ENCODE data around the gene SLC35F3.
"Not testable (repeated sequence)": the region's sequence is repeated elsewhere in the genome, so short reads cannot be mapped to it uniquely, and the experiment has no call there.

Gene SLC35F3

DNA sequence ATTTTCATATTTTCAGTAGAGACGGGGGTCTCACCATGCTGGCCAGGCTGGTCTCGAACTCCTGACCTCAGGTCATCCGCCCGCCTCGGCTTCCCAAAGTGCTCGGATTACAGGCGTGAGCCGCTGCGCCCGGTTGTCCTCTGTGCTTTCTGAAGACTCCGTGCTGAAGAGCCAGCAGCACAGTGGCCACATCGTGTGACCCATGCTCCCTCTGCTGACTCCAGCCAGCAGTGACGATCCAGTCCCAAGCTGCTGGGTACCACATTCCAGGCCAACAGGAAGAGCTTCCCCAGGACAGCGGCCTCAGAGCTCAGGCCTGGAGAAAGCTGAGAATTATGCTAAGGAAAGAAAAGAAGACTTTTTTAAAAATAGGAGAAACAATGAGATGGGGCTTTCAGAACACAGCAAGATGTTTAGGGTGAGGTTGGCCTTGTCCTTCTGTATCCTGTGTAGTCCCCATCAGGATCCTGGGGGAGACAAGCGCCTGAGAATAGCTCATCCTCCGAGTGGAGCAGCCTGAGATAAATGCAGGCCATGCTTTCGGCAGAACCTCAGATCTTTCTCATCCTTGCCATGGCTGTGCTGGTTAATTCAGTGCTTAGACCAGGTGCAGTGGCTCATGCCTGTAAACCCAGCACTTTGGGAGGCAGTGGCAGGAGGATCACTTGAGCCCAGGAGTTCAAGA, 207.1 kb downstream of the SLC35F3 start:
- DNase-seq = no peak

DNA sequence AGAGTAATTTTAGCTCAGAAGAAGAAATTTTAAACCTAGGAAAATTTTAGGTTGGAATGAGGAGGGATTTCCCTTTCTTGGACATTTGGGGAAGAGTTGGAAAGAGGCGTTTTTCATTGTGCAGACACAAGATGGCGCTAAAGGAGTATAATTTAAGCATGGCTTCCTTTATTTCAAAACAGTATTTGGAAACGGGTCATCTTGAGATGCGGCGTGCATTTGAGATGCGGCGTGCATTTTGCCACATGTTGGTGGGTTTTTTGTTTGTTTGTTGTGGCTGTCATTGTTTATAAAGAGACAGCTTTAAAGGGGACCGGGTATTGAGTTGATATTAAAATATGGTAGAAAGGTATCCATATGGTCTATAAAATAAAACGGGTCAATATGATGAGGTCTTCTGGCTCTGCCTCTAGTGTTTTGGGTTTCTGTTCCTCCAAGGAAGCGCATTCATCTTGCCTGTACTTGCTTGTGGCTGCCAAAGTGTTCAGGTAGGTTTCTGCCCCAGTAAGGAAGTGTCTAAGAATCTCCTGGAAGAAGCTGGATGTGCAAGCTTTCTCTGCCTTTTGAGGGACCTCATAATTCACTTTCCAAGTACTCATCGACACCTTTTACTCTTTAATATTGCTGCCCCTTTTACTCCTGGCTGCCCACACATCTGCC, 210.3 kb downstream of the SLC35F3 start:
- no peak for DNase-seq

DNA sequence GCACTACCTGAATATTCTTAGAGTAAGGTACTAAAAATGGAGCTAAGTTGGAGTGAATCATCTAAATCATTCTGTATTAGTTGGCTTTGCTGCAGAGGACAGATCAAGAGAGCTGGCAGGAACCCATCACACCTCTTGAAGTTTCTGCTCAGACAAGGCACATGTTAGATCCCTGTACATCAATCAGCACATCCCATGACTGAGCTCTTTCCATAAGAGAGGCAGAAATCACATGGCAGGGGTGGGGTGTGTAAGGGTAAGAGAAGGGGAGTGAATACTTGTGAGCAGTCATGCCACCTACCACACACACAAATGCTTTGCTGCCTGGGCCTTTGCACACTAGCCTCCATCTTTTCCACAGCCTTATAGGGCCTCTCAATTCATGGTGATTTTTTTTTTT, 214.4 kb downstream of the SLC35F3 start:
- DNase-seq = no peak

DNA sequence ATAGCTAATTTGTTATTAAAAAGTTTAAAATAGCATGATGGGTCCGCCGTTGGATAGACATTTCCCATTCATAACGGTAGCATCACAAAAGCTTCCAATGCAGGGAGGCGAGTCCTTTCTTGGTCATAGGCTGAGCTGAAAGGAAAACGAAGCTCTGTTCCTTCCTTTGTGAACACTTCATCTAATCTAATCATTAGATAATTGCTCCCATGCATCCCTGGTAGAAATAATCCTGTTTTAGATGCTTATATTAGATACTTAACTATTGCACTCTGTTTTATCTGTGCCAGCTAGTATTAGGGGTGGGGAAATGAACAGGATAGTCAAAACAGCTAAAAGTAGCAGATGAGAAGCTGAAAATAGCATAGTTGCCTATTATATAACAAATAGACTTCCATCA, 215.0 kb downstream of the SLC35F3 start:
- no peak for DNase-seq

DNA sequence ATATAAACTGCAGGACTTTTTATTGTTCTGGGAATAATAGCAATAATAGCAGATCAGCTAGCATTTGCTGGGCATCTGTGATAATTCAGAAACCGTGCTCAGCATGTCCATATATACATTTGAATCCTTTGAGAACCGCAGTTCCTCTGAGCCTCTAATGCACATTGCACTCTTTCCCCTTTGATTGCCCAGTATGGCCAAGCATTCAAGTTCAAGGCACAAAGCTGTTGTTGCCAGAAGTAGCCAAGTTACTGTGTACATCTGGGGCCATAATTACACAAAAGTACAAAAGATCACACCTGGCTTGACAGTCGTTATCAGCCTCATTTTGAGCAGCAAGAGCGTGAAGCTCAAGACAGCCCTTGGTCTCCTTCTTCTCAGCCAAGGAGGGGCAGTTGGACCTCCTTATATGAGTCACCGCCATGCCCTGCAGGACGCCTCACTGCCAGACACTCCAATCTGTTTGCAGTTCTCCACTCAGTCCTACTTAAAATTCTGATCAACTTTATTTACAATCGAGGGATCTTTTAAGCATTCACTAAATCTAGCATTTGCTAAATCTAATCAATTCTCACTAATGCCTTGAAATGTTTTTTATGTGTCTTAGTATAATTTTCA, 216.0 kb downstream of the SLC35F3 start:
- no peak for DNase-seq

DNA sequence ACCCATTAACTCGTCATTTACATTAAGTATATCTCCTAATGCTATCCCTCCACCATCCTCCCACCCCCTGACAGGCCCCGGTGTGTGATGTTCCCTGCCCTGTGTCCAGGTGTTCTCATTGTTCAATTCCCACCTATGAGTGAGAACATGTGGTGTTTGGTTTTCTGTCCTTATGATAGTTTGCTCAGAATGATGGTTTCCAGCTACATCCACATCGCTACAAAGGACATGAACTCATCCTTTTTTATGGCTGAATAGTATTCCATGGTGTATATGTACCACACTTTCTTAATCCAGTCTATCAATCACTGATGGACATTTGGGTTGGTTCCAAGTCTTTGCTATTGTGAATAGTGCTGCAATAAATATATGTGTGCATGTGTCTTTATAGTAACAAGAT, 217.2 kb downstream of the SLC35F3 start:
- DNase-seq = not testable (repeated sequence)

DNA sequence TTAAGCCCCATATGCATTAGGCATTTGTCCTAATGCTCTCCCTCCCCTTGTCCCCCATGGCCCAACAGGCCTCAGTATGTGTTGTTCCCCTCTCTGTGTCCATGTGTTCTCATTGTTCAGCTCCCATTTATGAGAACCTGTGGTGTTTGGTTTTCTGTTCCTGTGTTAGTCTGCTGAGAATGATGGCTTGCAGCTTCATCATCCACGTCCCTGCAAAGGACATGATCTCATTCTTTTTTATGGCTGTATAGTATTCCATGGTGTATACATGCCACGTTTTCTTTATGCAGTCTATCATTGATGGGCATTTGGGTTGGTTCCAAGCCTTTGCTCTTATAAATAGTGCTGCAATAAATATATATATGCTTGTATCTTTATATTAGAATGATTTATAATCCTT, 218.1 kb downstream of the SLC35F3 start:
- not testable (repeated sequence) for DNase-seq

DNA sequence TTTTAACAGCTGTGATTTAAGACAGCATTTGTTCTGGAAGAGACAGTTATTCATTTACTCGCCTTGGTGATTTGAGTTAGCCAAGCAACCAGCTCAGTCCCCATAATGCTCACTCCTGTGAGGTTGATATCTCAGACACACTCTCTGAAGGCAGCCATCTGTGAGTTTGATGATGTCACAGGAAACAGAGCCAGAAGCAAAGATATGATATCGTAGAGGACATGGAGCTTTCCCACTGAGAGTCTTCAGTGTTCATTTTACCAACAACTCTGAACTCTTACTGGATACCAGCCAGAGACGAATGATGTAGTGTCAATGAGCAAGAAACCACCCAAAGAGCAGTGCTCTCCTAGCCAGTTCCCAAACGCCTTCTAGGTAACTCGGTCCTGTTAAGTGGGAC, 219.4 kb downstream of the SLC35F3 start:
- no peak for DNase-seq

DNA sequence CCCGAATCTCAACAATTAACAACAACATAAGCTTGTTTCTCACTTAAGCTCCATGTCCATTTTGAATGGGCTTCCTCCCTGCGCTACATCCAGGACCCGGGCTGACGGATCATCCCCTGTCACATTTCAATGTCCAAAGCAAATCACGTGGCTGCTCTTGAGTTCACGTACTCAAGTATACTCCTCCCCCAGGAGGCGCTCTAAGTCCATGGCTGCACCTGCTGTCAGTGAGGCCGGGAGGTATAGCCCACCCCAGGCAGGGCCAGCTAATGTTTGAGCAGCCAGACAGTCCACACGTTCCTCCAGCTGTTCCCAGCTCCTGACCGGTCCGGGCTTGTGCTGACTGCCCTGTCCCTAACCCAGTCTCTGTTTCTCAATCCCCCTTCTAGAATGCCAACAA, 220.8 kb downstream of the SLC35F3 start:
- DNase-seq = no peak

DNA sequence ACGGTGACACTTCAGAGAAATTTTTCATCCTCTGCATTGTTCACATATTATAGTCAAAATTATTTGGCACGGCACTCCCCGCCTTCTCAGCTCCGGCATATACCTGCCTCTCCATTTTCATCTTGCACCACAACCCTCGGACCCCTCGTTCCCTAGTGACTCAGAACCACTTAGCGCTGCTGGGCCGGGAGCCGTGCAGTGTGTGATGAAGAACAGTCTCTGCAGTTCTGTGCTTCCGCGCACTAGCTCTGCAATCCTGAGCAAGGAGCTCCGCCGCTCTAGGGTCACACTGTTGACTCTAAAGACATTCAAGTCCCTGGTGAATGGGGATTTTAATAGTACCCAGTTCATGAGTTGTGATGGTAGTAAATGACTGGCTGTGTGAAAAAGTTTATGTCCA, 221.2 kb downstream of the SLC35F3 start:
- DNase-seq = no peak

DNA sequence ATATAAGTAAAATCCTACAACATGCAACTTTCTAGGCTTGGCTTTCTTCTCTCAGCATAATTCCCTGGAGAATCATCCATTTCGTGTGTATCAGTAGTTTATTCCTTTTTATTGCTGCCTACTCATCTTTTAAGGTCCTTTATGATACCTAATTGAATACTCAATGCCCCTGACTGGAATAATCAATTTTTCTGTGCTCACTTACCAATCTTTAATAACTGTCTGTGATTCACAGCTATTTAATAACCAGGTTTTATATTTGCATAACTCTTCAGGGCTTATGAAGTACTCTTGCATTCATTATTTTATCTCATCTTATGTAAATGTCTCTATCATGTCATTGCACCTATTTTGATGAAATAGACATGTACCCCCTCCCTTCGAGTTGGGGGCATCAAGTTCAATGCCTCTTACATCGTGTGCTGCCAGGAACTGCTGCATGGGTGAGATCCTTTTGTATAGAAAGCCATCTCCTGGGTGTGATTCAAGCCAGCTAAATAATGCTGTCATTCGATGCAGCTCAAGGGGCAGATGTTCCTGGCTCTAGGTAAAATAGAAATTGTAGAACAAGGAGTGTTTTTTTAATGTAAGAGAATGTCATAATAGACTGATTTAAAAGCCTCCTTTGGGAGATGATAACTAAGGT, 222.7 kb downstream of the SLC35F3 start:
- no peak for DNase-seq

DNA sequence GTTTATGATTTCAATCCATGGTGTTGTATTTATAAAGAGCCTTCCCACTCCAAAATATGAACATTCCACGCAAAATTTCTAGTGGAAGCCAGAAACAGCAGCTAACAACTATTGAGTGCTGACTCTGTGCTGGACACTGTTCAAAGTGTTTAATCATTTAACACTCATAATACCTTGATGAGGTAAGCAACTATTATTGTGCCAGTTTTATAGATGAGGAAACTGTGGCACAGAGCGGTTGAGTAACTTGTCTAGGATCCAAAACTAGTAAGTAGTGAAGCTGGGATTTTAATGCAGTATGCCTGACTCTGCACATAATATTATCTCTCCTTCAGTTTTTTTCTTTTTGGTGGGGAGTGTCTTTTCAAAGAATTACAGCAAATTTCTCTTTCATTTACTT, 228.3 kb downstream of the SLC35F3 start:
- no peak for DNase-seq

DNA sequence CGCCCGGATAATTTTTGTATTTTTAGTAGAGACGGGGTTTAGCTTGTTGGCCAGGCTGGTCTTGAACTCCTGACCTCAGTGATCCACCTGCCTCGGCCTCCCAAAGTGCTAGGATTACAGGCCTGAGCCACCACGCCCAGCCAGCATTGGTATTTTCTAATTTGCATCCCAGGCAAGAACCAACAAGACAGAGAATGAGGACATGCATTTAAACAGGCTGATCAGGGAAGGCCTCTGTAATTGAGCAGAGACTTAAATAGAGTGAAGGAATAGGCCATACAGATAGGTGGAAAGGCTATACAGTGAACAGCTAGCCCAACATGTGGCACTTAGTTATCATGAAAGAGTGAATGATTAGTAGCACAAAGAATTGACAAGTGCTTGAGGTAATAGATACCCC, 230.4 kb downstream of the SLC35F3 start:
- no peak for DNase-seq

DNA sequence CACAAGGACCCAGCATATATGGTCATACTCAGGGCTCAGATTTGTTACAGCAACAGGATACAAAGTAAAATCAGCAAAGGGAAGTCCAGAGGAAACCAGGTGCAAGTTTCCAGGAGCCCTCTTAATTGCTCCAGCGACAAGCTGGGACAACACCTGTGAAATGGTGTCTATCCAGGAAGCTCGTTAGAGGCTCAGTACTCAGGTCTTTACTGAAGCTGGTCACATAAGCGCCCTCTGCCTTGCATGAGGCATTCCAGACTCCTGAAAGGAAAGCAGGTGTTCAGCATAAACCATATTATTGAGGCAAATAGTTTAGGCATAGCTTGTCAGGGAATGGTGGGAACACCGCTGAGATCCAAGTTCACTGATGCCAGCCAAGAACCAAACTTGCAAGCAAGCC, 231.0 kb downstream of the SLC35F3 start:
- no peak for DNase-seq

DNA sequence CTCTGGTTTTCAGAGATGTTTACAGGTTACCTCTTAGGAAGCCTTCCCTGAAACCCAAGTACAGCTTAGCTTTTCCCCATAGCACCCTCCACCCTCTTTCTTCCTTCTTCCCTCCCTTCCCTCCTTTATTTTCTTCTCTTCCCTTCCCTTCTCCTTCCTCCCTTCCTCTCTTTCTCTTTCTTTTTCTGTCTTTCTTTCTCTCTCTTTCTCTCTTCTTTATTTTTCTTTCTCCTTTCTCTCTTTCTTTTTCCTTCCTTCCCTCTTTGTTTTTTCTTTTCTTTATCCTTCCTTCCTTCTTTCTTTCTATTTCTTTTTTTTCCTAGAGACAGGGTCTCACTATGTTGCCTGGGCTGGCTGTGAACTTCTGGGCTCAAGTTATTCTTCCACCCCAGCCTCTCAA, 231.6 kb downstream of the SLC35F3 start:
- no peak for DNase-seq

DNA sequence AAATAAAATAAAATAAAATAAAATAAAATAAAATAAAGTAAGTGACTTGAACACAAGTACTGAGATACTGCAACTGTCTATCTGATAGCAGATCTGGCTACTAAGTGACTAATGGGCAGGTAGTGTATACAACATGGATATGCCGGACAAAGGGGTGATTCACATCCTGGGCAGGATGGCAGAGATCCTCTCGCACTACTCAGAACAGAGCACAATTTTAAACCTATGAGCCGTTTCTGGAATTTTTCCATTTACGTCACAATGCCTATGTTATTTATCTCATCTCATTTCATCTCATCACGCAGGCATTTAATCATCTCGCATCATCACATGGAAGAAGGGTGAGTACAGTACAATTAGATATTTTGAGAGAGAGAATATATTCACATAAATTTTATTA, 235.5 kb downstream of the SLC35F3 start:
- DNase-seq = no peak

DNA sequence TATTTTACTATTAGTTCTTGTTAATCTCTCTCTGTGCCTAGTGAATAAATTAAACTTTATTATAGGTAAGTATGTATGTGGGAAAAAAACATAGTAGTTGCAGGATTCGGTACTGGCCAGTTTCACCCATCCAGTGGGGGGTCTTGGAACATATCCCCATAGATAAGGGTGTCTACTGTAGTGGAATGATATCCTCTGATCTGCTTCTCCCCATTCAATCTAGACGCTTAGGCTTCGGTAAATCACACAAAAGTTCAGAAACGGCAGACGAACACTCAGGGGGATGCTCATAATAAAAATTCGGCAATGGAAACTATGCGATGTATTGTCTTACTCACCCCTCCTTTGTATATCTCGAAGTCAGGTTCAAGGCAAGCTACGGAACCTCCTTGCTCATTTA, 235.9 kb downstream of the SLC35F3 start:
- no peak for DNase-seq

DNA sequence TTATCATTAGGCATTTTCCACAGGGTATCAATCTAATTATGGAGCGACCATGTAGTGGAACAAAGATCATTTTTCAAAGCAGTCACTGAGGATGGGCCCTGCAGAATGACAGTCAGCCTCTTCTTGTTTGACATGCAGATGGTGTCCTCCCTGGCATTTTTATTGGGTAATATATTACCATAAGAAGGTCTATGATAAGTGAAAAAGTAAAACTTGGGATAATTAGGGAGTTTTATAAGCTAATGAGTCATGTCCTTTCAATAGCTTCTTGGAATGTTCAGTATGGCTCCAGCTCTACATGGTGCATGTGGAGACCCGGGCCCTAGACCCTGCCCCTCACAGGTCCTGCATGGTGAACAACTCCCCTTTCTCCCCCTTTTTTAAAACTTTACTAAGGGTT, 236.5 kb downstream of the SLC35F3 start:
- DNase-seq = no peak

DNA sequence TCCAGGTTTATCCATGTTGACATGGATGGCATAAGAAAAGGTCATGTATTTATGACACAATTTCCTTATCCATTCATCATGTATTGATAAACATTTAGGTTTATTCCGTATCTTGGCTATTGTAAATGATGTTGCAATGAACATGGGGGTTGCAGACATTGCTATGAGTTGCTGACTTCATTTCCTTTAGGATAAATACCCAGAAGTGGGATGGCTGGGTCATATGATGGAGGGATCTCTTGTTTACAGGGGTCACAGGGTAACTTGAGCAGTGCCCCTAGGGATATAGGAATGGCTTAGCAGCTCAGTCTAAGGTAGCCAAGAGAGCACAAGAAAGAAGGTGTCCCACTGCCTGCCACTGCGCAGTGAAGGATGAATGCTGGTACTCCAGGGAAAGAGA, 239.2 kb downstream of the SLC35F3 start:
- DNase-seq = no peak

DNA sequence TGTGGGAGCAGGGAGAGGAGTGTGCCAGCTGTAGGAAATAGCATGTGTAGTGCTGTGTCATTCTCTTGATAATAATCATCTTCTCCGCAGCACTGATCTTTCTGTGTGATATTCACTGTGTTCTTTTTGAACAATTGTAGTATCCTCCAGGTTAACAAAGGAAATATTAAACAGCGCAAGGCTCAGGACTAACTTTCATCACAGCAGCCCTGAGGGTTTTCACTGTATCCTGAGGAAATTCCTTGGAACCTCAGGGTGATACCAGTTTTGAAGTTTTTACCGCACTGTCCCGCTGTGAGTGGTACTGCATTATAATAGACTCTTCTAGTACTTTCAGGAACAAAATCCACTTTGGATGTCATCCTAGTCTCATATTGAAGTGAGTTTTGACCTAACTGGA, 240.4 kb downstream of the SLC35F3 start:
- DNase-seq = no peak

DNA sequence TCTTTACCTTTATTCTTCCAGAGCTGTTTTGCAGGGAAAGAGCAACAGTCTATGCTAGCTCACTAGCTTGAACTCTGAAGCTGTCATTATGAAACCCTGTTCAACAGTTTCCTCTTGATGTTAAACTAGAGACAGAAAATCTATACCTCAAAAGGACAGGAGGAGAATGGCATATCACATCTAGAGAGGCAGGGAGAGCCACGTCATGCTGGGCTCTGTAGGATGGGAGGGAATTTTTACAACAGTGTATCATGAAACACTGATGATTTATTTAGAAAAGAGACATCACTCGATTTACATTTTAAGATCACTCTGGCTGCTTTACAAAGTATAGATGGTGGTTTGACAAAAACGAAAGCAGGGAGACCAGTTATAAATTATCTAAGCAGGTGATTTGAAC, 243.9 kb downstream of the SLC35F3 start:
- DNase-seq = no peak

DNA sequence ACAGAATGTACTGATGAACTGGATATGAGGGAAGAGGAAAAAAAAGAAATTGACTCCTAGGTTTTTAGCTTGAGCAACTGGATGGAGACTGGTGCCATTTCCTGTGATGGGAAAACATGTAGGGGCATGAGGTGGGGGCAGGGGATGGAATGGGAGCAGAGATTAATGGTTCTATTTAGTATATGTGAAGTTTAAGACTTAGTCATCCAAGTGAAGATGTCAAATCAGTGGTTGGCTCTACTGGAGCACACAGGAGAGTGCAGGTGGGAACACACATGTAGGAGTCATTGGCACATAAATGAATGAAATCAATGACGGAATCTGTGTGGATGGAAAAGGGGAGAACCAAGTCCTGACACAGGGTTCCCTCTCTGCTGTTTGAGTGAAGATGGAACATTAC, 244.3 kb downstream of the SLC35F3 start:
- no peak for DNase-seq

DNA sequence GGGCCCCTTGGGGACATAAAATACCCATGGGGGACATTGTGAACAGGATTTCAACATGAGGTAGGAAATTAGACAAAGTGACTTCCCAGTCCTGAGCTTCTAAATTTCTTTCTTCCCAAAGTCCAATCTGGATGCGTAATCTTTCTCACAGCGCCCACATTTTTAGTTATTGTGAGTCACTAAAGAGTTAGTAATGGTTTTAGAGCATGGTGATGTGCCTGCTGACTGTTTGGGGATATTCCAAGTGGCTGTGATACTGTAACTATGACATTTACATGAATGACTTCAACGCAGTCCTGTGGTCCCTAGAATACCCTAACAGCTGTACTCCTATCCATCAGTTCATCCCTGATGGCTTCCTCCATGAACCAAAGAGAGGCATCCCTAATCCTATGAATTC, 244.7 kb downstream of the SLC35F3 start:
- no peak for DNase-seq

DNA sequence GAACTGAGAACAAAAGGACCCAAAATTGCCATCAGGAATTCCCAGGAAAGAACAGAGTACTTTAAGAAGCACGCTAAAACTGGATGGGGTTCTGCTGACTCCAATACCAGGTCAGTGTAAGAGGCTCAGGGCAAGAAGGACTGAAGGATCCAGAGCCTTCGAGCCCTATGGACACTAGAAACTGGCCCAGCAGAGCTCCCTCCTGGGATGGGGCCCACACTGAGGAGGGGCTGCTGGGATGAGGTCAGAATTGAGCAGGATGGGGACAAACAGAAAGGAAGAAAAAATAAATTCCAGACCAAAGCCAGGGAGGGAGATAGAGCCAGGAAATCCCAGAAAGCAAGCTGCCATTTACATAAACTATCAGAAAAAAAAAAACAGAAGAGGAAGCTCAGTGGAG, 246.4 kb downstream of the SLC35F3 start:
- DNase-seq = no peak

All from activated CD4-positive, CD25-positive, alpha-beta regulatory T cell treated with anti-CD3 and anti-CD28 coated beads, Interleukin-2, amount 50 U/mL, for 72 hours (primary cell).